Activated B cell treated with CpG ODN at 0.5 μM for 24 hours (primary cell): ENCODE data around the gene CEP76. TPM values are rescaled to one million over a fixed set of nuclear protein-coding genes. Genes with fewer than 3 reads are reported as not detected.

Experiments used
- ATAC-seq: fragments of 200-7000 bp; cut with Tn5 transposase; one replicate; pipeline ENCODE4 v1.10.0; 2021; ENCODE audit warnings: low read depth, mild to moderate bottlenecking, moderate library complexity
- CTCF ChIA-PET: fragments of 350-600 bp; sonication (Branson Sonifier 250); formaldehyde crosslinking; loops from one replicate; lab custom pipeline; 2021; ENCODE audit warnings: antibody characterized with exemption; lab: Charles Lee
- POLR2A ChIA-PET: fragments of 350-600 bp; sonication (Branson Sonifier 250); formaldehyde crosslinking; loops from one replicate; lab custom pipeline; 2021; ENCODE audit warnings: antibody characterized with exemption; lab: Charles Lee
- DNase-seq: peaks from one replicate; pipeline ENCODE4 v3.0.0; 2022
- H3K27ac Mint-ChIP-seq: one replicate; pipeline ENCODE4 v1.8.0; 2020; ENCODE audit warnings: mixed read lengths
- H3K27me3 Mint-ChIP-seq: one replicate; pipeline ENCODE4 v1.8.0; 2021; ENCODE audit warnings: mixed read lengths
- H3K36me3 Mint-ChIP-seq: one replicate; pipeline ENCODE4 v1.8.0; 2021; ENCODE audit warnings: low read depth, mixed read lengths
- H3K4me1 Mint-ChIP-seq: one replicate; pipeline ENCODE4 v1.8.0; 2021; ENCODE audit warnings: mixed read lengths
- H3K4me3 Mint-ChIP-seq: one replicate; pipeline ENCODE4 v1.8.0; 2020; ENCODE audit warnings: mild to moderate bottlenecking, mixed read lengths
- H3K9me3 Mint-ChIP-seq: one replicate; pipeline ENCODE4 v1.8.0; 2020; ENCODE audit warnings: mixed read lengths
- intact Hi-C: fragments of 100-400 bp; cut with micrococcal nuclease; formaldehyde crosslinking; loops from one replicate; pipeline ENCODE4 v1.15.1; 2024
- total RNA-seq: library from RNA; stranded (reverse); gene quantifications from 2 replicates; pipeline ENCODE4 v1.2.3, GENCODE V29; 2022
- TF ChIP-seq, protein P1 (sequence below): fragments of 200-600 bp; IDR thresholded peaks from one replicate; pipeline ENCODE4 v1.8.0; 2022; ENCODE audit warnings: antibody characterized with exemption, mild to moderate bottlenecking

Gene CEP76
- total RNA-seq, 1 donor from 2014 or later, result 6.9 TPM

DNA sequence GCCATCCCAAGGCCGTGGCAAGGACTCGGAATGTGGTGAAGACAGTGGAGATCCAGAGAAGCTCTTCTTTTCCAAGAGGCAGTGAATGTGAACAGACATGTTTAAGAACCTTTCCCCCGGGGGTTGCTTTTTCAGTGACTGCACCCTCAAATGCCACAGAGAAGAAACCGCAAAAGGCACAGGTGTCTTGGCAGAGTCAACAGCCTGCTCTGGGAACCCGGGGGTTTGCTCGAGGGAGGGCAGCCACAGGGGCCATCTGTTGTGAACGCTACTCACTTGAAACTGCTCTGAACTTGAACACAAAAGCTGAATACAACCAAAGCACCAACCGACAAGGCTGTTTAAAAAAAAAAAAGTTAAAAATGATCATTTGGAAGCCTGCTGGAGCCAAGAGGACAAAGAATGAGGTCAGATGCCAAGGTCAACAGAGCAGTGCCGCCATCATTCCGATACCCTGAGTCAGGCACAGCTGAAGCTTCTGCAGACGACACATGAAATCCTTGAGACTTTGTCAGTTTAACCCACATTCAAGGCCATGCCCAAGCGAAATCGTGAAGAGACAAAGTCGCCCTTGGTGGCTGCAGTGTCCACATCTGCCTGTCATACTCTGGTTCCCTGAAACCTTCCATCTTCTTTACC, 47.7 kb upstream of the CEP76 start:
- intact Hi-C loops, result no loop called here
- peaks cover 17% of the 10 kb centered on the region for H3K4me1 Mint-ChIP-seq
- peak overlapping the region; percentile 41 for H3K4me3 Mint-ChIP-seq
- TF ChIP-seq, protein P1, sequence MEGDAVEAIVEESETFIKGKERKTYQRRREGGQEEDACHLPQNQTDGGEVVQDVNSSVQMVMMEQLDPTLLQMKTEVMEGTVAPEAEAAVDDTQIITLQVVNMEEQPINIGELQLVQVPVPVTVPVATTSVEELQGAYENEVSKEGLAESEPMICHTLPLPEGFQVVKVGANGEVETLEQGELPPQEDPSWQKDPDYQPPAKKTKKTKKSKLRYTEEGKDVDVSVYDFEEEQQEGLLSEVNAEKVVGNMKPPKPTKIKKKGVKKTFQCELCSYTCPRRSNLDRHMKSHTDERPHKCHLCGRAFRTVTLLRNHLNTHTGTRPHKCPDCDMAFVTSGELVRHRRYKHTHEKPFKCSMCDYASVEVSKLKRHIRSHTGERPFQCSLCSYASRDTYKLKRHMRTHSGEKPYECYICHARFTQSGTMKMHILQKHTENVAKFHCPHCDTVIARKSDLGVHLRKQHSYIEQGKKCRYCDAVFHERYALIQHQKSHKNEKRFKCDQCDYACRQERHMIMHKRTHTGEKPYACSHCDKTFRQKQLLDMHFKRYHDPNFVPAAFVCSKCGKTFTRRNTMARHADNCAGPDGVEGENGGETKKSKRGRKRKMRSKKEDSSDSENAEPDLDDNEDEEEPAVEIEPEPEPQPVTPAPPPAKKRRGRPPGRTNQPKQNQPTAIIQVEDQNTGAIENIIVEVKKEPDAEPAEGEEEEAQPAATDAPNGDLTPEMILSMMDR, result no peak
- peak overlapping the region; percentile 30 for H3K27ac Mint-ChIP-seq
- no peaks in the 10 kb centered on the region for H3K36me3 Mint-ChIP-seq
- ChIA-PET POLR2A (no interaction called here), CTCF (interaction anchor here (0.5 to 1.8 kb wide), 2 partner anchors 184 to 273 kb away, joined by 3 to 6 read pairs; no protein-coding TSS in a partner anchor)
- DNase-seq, result no peak
- no peaks in the 10 kb centered on the region for H3K9me3 Mint-ChIP-seq
- ATAC-seq, result peak; percentile 57
- peaks cover 20% of the 10 kb centered on the region for H3K27me3 Mint-ChIP-seq

DNA sequence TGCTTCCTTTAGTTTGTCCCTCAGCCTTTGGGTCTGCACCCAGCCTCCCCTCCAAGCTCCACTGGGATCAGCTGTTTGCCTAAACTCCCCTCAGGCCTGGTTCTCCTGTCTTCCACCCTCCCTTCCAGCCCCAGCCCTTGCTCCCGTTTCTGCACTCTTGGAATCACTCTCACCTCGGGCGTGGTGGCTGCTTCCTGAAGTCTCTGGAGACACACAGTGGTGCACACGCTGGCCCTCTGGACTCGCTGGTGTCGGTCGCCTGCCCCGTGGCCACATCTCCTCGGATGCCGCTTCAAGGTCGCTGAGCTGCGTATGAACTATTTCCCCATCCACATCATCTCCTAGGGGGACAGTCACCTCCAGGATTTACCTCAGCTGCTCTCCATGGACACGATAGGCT, 46.6 kb upstream of the CEP76 start:
- ChIA-PET CTCF (interaction anchor here (1.8 kb wide), 1 partner anchor 185 kb away, joined by 6 read pairs; no protein-coding TSS in a partner anchor), POLR2A (no interaction called here)
- peaks cover 21% of the 10 kb centered on the region for H3K27me3 Mint-ChIP-seq
- H3K4me1 Mint-ChIP-seq, result peaks cover 17% of the 10 kb centered on the region
- no peak for DNase-seq
- no peak overlapping the region for H3K27ac Mint-ChIP-seq
- intact Hi-C loops, result no loop called here
- no peak overlapping the region for H3K4me3 Mint-ChIP-seq
- H3K36me3 Mint-ChIP-seq, result no peaks in the 10 kb centered on the region
- no peak for ATAC-seq
- H3K9me3 Mint-ChIP-seq, result no peaks in the 10 kb centered on the region
- TF ChIP-seq, protein P1, result no peak

DNA sequence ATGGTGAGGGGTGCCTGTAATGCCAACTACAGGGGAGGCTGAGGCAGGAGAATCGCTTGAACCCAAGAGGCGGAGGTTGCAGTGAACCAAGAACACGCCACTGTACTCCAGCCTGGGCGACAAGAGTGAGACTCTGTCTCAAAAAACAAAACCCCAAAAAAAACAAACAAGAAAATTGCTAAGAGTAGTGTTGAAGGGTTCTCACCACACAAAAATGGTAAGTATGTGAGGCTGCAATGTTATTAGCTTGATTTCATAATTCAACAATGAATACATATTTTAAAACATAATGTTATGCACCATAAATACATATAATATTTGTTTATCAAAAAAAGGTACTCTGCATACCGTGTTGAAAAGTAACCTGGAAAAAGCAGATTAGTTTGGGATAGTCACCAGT, 46.1 kb upstream of the CEP76 start:
- Mint-ChIP-seq H3K4me1 (peaks cover 17% of the 10 kb centered on the region), H3K9me3 (no peaks in the 10 kb centered on the region), H3K27me3 (peaks cover 22% of the 10 kb centered on the region), H3K36me3 (no peaks in the 10 kb centered on the region), H3K27ac (no peak overlapping the region), H3K4me3 (no peak overlapping the region)
- TF ChIP-seq, protein P1, result no peak
- intact Hi-C loops, result no loop called here
- ChIA-PET POLR2A (interaction anchor here (0.5 kb wide), 1 partner anchor 135 kb away, joined by 3 read pairs; no protein-coding TSS in a partner anchor), CTCF (no interaction called here)
- DNase-seq (no peak), ATAC-seq (no peak)

DNA sequence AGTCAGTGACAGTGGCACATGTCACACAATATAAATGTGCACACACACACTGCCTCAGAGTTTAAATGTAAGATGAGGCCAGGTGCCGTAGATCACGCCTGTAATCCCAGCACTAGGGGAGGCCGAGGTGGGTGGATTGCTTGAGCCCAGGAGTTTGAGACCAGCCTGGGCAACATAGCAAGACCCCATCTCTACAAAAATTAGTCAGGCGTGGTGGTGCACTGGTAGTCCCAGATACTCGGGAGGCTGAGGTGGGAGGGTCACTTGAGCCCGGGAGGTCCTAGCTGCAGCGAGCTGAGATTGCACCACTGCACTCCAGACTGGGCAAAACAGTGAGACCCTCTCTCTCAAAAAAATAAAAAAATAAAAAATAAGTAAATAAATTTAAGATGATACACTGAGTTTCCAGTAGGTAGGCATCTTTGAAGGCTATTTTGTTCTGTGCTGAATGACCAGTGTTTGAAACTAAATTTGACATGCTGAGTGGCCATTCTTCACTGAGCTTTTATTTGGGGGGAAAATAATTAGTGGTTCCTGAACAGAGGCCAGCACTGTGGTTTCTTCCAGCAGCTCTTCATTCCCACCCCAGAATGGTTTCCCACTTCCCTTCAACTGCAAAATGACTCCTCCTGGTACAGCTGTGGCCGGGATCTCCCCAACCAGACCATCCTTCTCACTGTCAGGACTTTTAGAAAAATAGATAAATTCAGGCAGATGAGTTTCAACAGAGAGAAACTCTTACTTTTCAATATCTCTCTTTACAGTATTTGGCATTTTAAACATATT, 45.2 kb upstream of the CEP76 start:
- no peaks in the 10 kb centered on the region for H3K36me3 Mint-ChIP-seq
- TF ChIP-seq, protein P1, result no peak
- H3K4me3 Mint-ChIP-seq, result no peak overlapping the region
- intact Hi-C loops, result no loop called here
- ATAC-seq, result no peak
- no peak for DNase-seq
- H3K4me1 Mint-ChIP-seq, result peaks cover 17% of the 10 kb centered on the region
- CTCF ChIA-PET, result no interaction called here
- POLR2A ChIA-PET, result interaction anchor here (0.5 kb wide), 1 partner anchor 115 kb away, joined by 3 read pairs; no protein-coding TSS in a partner anchor
- no peak overlapping the region for H3K27ac Mint-ChIP-seq
- H3K27me3 Mint-ChIP-seq, result peaks cover 22% of the 10 kb centered on the region
- no peaks in the 10 kb centered on the region for H3K9me3 Mint-ChIP-seq
